ENCODE data around the gene A2M.

The A2M gene

GRCh38 chr12:9051158-9051550 lies 64.6 kb downstream of the A2M start:
- no peak for DNase-seq (ENCODE audit: low spot score)
- Histone ChIP-seq H3K27ac (no peak overlapping the region), H3K4me3 (no peak overlapping the region)
- TF ChIP-seq CTCF (IDR thresholded peaks at IDR 0.05) = no peak

GRCh38 chr12:9050521-9051157 lies 65.1 kb downstream of the A2M start:
- TF ChIP-seq CTCF (IDR thresholded peaks at IDR 0.05) = no peak

GRCh38 chr12:9049520-9050133 lies 66.1 kb downstream of the A2M start:
- Histone ChIP-seq H3K27ac (no peak overlapping the region), H3K4me3 (no peak overlapping the region)
- no peak for DNase-seq (ENCODE audit: low spot score)
- TF ChIP-seq CTCF (IDR thresholded peaks at IDR 0.05) = peak; percentile 48

More at GRCh38 chr12:9050521-9051157, 65.1 kb downstream of the A2M start:
- no peak overlapping the region for H3K27ac ChIP-seq
- H3K4me3 ChIP-seq = no peak overlapping the region
- DNase-seq (ENCODE audit: low spot score) = no peak

- no peak for TF ChIP-seq CTCF (IDR thresholded peaks at IDR 0.05)
- DNase-seq (ENCODE audit: low spot score) = no peak
- H3K27ac ChIP-seq = no peak overlapping the region
- no peak overlapping the region for H3K4me3 ChIP-seq
Observed at GRCh38 chr12:9048930-9049329, 66.8 kb downstream of the A2M start.

- no peak for DNase-seq (ENCODE audit: low spot score)
- no peak for TF ChIP-seq CTCF (IDR thresholded peaks at IDR 0.05)
- no peak overlapping the region for H3K4me3 ChIP-seq
- no peak overlapping the region for H3K27ac ChIP-seq
Observed at GRCh38 chr12:9047105-9047504, 68.6 kb downstream of the A2M start.

- TF ChIP-seq CTCF (IDR thresholded peaks at IDR 0.05) = no peak
- Histone ChIP-seq H3K4me3 (no peak overlapping the region), H3K27ac (no peak overlapping the region)
- no peak for DNase-seq (ENCODE audit: low spot score)
Observed at GRCh38 chr12:9043766-9044165, 72.0 kb downstream of the A2M start.

GRCh38 chr12:9041321-9041720 lies 74.4 kb downstream of the A2M start:
- DNase-seq (ENCODE audit: low spot score) = no peak
- TF ChIP-seq CTCF (IDR thresholded peaks at IDR 0.05) = no peak
- Histone ChIP-seq H3K27ac (no peak overlapping the region), H3K4me3 (no peak overlapping the region)
